Measurements from ENCODE around the gene NUP93. TPM values are rescaled to one million over a fixed set of nuclear protein-coding genes. Genes with fewer than 3 reads are reported as not detected.
"Not testable (repeated sequence)": the region's sequence is repeated elsewhere in the genome, so short reads cannot be mapped to it uniquely, and the experiment has no call there.

Gene NUP93
- total and polyA plus RNA-seq, 2 donors (not counting 3 experiments of a cell fraction or from before 2014, with no cell fraction given) = 62.3 to 124 TPM

GRCh38 chr16:56738221-56738620 is 8.3 kb downstream of the NUP93 start:
- no peaks in the 10 kb centered on the region for H3K36me3 ChIP-seq (ENCODE audit: control insufficient read depth in 2 of 2, extremely low read depth in 1 of 2, insufficient read depth in 2 of 2, low read length in 2 of 2)
- TF ChIP-seq GATA2 (IDR thresholded peaks at IDR 0.05; ENCODE audit: insufficient read depth, insufficient read length, low read depth, low read length) (no peak), EZH2 (IDR thresholded peaks at IDR 0.05; ENCODE audit: borderline replicate concordance, low read depth, low read length, severe bottlenecking) (no peak), JUN (IDR thresholded peaks at IDR 0.05; ENCODE audit: borderline replicate concordance, insufficient read depth, insufficient read length, low read depth) (no peak), FOS (IDR thresholded peaks at IDR 0.05; ENCODE audit: borderline replicate concordance, insufficient read depth, low read length) (no peak), MYC (IDR thresholded peaks at IDR 0.05; ENCODE audit: low read depth, low read length) (no peak), MAX (IDR thresholded peaks at IDR 0.05; ENCODE audit: insufficient read depth, insufficient read length) (no peak), POLR2AphosphoS5 (IDR thresholded peaks at IDR 0.05; ENCODE audit: insufficient read depth, low read depth, low read length) (no peak), POLR2A (IDR thresholded peaks at IDR 0.05; ENCODE audit: low read depth, low read length) (no peak), CTCF (IDR thresholded peaks at IDR 0.05; ENCODE audit: extremely low read depth in 1 of 2, insufficient read depth in 1 of 2, low read depth in 1 of 2, low read length in 2 of 2) (no peak)
- CTCF ChIA-PET = interaction anchor here (1.3 kb wide), 1 partner anchor 54 kb away, joined by 3 read pairs; no protein-coding TSS in a partner anchor

GRCh38 chr16:56739378-56739777 is 9.4 kb downstream of the NUP93 start:
- CTCF ChIA-PET; H3K9ac ChIP-seq (replicated peaks; ENCODE audit: extremely low read depth, insufficient read depth, low read length); H3K4me2 ChIP-seq (ENCODE audit: insufficient read depth, low read length); H4K20me1 ChIP-seq (replicated peaks; ENCODE audit: control insufficient read depth, extremely low read depth, insufficient read depth, low read length); H3K36me3 ChIP-seq (ENCODE audit: control insufficient read depth in 2 of 2, extremely low read depth in 1 of 2, insufficient read depth in 2 of 2, low read length in 2 of 2); DNase-seq (ENCODE audit: low read depth, low spot score); H3K27me3 ChIP-seq (ENCODE audit: control insufficient read depth in 2 of 2, insufficient read depth in 2 of 2, low read length in 2 of 2); H3K9me1 ChIP-seq (replicated peaks; ENCODE audit: control insufficient read depth, extremely low read depth, insufficient read depth, low read length); H2AFZ ChIP-seq (ENCODE audit: low read depth, low read length); H3K4me3 ChIP-seq (replicated peaks in 1 of 3; ENCODE audit: insufficient read depth in 1 of 3, low read depth in 1 of 3, low read length in 3 of 3); FAIRE-seq; BruUV-seq (replicated peaks); H3K27ac ChIP-seq (ENCODE audit: insufficient read depth, low read depth, low read length); POLR2A ChIA-PET; dilution Hi-C loops (cut with MboI; ENCODE audit: extremely low pct_ligation_motif_present, low sequenced_read_pairs); intact Hi-C loops (cut with micrococcal nuclease); H3K9me3 ChIP-seq (replicated peaks; ENCODE audit: control insufficient read depth, insufficient read depth, low read length): not testable (repeated sequence)
- peaks cover 66% of the 10 kb centered on the region for H3K79me2 ChIP-seq (ENCODE audit: control insufficient read depth, insufficient read depth, low read length)
- peaks cover 18% of the 10 kb centered on the region for H3K4me1 ChIP-seq (ENCODE audit: control insufficient read depth, extremely low read depth, insufficient read depth, low read length)

More at GRCh38 chr16:56738221-56738620, 8.3 kb downstream of the NUP93 start:
- DNase-seq (ENCODE audit: low read depth, low spot score) (no peak), FAIRE-seq (no peak)
- POLR2A ChIA-PET = no interaction called here
- intact Hi-C loops (cut with micrococcal nuclease) = no loop called here
- no peaks in the 10 kb centered on the region for H3K27me3 ChIP-seq (ENCODE audit: control insufficient read depth in 2 of 2, insufficient read depth in 2 of 2, low read length in 2 of 2)
- H3K9me1 ChIP-seq (replicated peaks; ENCODE audit: control insufficient read depth, extremely low read depth, insufficient read depth, low read length) = no peaks in the 10 kb centered on the region
- no peaks in the 10 kb centered on the region for H4K20me1 ChIP-seq (replicated peaks; ENCODE audit: control insufficient read depth, extremely low read depth, insufficient read depth, low read length)
- peaks cover 16% of the 10 kb centered on the region for H3K4me1 ChIP-seq (ENCODE audit: control insufficient read depth, extremely low read depth, insufficient read depth, low read length)
- H3K27ac ChIP-seq (ENCODE audit: insufficient read depth, low read depth, low read length) = no peak overlapping the region
- no peaks in the 10 kb centered on the region for H3K9me3 ChIP-seq (replicated peaks; ENCODE audit: control insufficient read depth, insufficient read depth, low read length)
- peaks cover 67% of the 10 kb centered on the region for H3K79me2 ChIP-seq (ENCODE audit: control insufficient read depth, insufficient read depth, low read length)
- dilution Hi-C loops (cut with MboI; ENCODE audit: extremely low pct_ligation_motif_present, low sequenced_read_pairs) = no loop called here
- no peak overlapping the region for H3K4me3 ChIP-seq (replicated peaks in 1 of 3; ENCODE audit: insufficient read depth in 1 of 3, low read depth in 1 of 3, low read length in 3 of 3)
- BruUV-seq (replicated peaks) = no TSS peak
- H2AFZ ChIP-seq (ENCODE audit: low read depth, low read length) = no peak overlapping the region
- no peak overlapping the region for H3K4me2 ChIP-seq (ENCODE audit: insufficient read depth, low read length)
- no peak overlapping the region for H3K9ac ChIP-seq (replicated peaks; ENCODE audit: extremely low read depth, insufficient read depth, low read length)
